ENCODE data around the gene SNTN. TPM values are rescaled to one million over a fixed set of nuclear protein-coding genes. Genes with fewer than 3 reads are reported as not detected.

SNTN gene
- total and polyA plus RNA-seq, 2 donors (not counting 3 experiments of a cell fraction or from before 2014, with no cell fraction given), result not detected

DNA sequence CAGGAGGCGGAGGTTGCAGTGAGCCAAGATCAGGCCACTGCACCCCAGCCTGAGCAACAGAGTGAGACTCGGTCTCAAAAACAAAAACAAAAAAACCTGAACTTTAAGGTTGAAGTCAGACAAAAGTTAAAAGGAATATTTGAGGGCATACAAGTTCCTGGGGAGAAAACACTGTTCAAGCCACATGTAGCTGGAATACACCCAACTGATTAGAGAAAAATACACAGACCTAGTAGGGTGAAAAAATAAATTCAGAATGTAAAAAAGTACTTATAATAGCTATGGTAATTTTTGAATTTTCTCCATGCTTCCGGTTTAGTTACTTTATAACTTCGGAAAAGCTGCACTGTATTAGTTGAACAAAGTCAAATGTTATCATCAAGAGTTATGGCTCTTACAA lies 42.6 kb upstream of the SNTN start:
- dilution Hi-C loops (cut with MboI; ENCODE audit: extremely low pct_ligation_motif_present, low sequenced_read_pairs) (no loop called here), intact Hi-C loops (cut with micrococcal nuclease) (no loop called here)
- BruUV-seq (replicated peaks), result no TSS peak
- no peak for TF ChIP-seq JUN (IDR thresholded peaks at IDR 0.05; ENCODE audit: borderline replicate concordance, insufficient read depth, insufficient read length, low read depth)
- TF ChIP-seq CTCF (IDR thresholded peaks at IDR 0.05; ENCODE audit: extremely low read depth in 1 of 2, insufficient read depth in 1 of 2, low read depth in 1 of 2, low read length in 2 of 2), result no peak
- TF ChIP-seq, protein P1, sequence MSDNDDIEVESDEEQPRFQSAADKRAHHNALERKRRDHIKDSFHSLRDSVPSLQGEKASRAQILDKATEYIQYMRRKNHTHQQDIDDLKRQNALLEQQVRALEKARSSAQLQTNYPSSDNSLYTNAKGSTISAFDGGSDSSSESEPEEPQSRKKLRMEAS (IDR thresholded peaks at IDR 0.05; ENCODE audit: insufficient read depth, insufficient read length), result no peak
- no peak for TF ChIP-seq POLR2AphosphoS5 (IDR thresholded peaks at IDR 0.05; ENCODE audit: insufficient read depth, low read depth, low read length)
- no peak for TF ChIP-seq FOS (IDR thresholded peaks at IDR 0.05; ENCODE audit: borderline replicate concordance, insufficient read depth, low read length)
- TF ChIP-seq POLR2A (IDR thresholded peaks at IDR 0.05; ENCODE audit: low read depth, low read length), result no peak
- TF ChIP-seq EZH2 (IDR thresholded peaks at IDR 0.05; ENCODE audit: borderline replicate concordance, low read depth, low read length, severe bottlenecking), result no peak
- no peak for TF ChIP-seq GATA2 (IDR thresholded peaks at IDR 0.05; ENCODE audit: insufficient read depth, insufficient read length, low read depth, low read length)
- TF ChIP-seq MYC (IDR thresholded peaks at IDR 0.05; ENCODE audit: low read depth, low read length), result no peak
- no peaks in the 10 kb centered on the region for H4K20me1 ChIP-seq (replicated peaks; ENCODE audit: control insufficient read depth, extremely low read depth, insufficient read depth, low read length)
- no peak overlapping the region for H3K9ac ChIP-seq (replicated peaks; ENCODE audit: extremely low read depth, insufficient read depth, low read length)
- H3K27me3 ChIP-seq (ENCODE audit: control insufficient read depth in 2 of 2, insufficient read depth in 2 of 2, low read length in 2 of 2), result no peaks in the 10 kb centered on the region
- no peaks in the 10 kb centered on the region for H3K79me2 ChIP-seq (ENCODE audit: control insufficient read depth, insufficient read depth, low read length)
- FAIRE-seq (no peak), DNase-seq (ENCODE audit: low read depth, low spot score) (no peak)
- no peaks in the 10 kb centered on the region for H3K4me1 ChIP-seq (ENCODE audit: control insufficient read depth, extremely low read depth, insufficient read depth, low read length)
- no peak overlapping the region for H2AFZ ChIP-seq (ENCODE audit: low read depth, low read length)
- ChIA-PET POLR2A (no interaction called here), CTCF (interaction anchor here (1.0 kb wide), 1 partner anchor 10 kb away, joined by 3 read pairs; no protein-coding TSS in a partner anchor)
- H3K9me3 ChIP-seq (replicated peaks; ENCODE audit: control insufficient read depth, insufficient read depth, low read length), result no peaks in the 10 kb centered on the region
- no peaks in the 10 kb centered on the region for H3K36me3 ChIP-seq (ENCODE audit: control insufficient read depth in 2 of 2, extremely low read depth in 1 of 2, insufficient read depth in 2 of 2, low read length in 2 of 2)
- no peak overlapping the region for H3K4me3 ChIP-seq (replicated peaks in 1 of 3; ENCODE audit: insufficient read depth in 1 of 3, low read depth in 1 of 3, low read length in 3 of 3)
- no peak overlapping the region for H3K4me2 ChIP-seq (ENCODE audit: insufficient read depth, low read length)
- H3K9me1 ChIP-seq (replicated peaks; ENCODE audit: control insufficient read depth, extremely low read depth, insufficient read depth, low read length), result no peaks in the 10 kb centered on the region
- H3K27ac ChIP-seq (ENCODE audit: insufficient read depth, low read depth, low read length), result no peak overlapping the region
